GM15510 (cell line): ENCODE measurements around the gene MAPRE3.

Experiments
- POLR2A ChIP-seq: IDR thresholded peaks from 3 replicates; pipeline ENCODE4 v1.6.1; 2011; ENCODE audit warnings: borderline replicate concordance; ENCODE audit not compliant: insufficient read length; ENCODE audit errors: extremely low read depth

Gene MAPRE3

GRCh38 chr2:26991717-26992116 lies 21.3 kb downstream of the MAPRE3 start:
- no peak for TF ChIP-seq POLR2A

GRCh38 chr2:26993768-26994167 lies 23.3 kb downstream of the MAPRE3 start:
- TF ChIP-seq POLR2A, result no peak

GRCh38 chr2:26994983-26995382 lies 24.5 kb downstream of the MAPRE3 start:
- TF ChIP-seq POLR2A, result no peak

- no peak for TF ChIP-seq POLR2A
Observed at GRCh38 chr2:26997394-26997793, 27.0 kb downstream of the MAPRE3 start.

- TF ChIP-seq POLR2A, result no peak
Observed at GRCh38 chr2:26998323-26998722, 27.9 kb downstream of the MAPRE3 start.

- no peak for TF ChIP-seq POLR2A
Observed at GRCh38 chr2:27000228-27000627, 29.8 kb downstream of the MAPRE3 start.

- no peak for TF ChIP-seq POLR2A
Observed at GRCh38 chr2:27000995-27001394, 30.6 kb downstream of the MAPRE3 start.

- TF ChIP-seq POLR2A, result no peak
Observed at GRCh38 chr2:27001950-27002349, 31.5 kb downstream of the MAPRE3 start.

- no peak for TF ChIP-seq POLR2A
Observed at GRCh38 chr2:27003007-27003406, 32.6 kb downstream of the MAPRE3 start.

- TF ChIP-seq POLR2A, result no peak
Observed at GRCh38 chr2:27003857-27004256, 33.4 kb downstream of the MAPRE3 start.

- TF ChIP-seq POLR2A, result no peak
Observed at GRCh38 chr2:27006602-27007415, 36.4 kb downstream of the MAPRE3 start.

GRCh38 chr2:27007416-27008374 lies 37.3 kb downstream of the MAPRE3 start:
- TF ChIP-seq POLR2A, result no peak

GRCh38 chr2:27008678-27009077 lies 38.2 kb downstream of the MAPRE3 start:
- TF ChIP-seq POLR2A, result no peak

- no peak for TF ChIP-seq POLR2A
Observed at GRCh38 chr2:27009083-27009482, 38.6 kb downstream of the MAPRE3 start.

GRCh38 chr2:27009716-27010115 lies 39.3 kb downstream of the MAPRE3 start:
- TF ChIP-seq POLR2A, result no peak
